Vagina (tissue), 2 donors: ENCODE results near the gene CDK19.

Experiments used
- CTCF ChIP-seq, 3 experiments: fragments of 450-650 bp in 2 of 3; fragments of 200-600 bp in 1 of 3; sonication (generic) in 1 of 3; IDR thresholded peaks; one replicate each; pipeline ENCODE4 v1.5.1; 2017 to 2019; ENCODE audit warnings: antibody characterized with exemption in 3 of 3, mild to moderate bottlenecking in 2 of 3, moderate library complexity in 2 of 3
- POLR2A ChIP-seq, 2 donors: fragments of 450-650 bp; IDR thresholded peaks; one replicate each; pipeline ENCODE4 v1.6.1; 2017; ENCODE audit warnings: antibody characterized with exemption in 2 of 2, mild to moderate bottlenecking in 2 of 2, moderate library complexity in 2 of 2
- POLR2AphosphoS5 ChIP-seq, 2 donors: sonication (generic); formaldehyde crosslinking; IDR thresholded peaks; one replicate each; pipeline ENCODE4 v1.9.0; 2017; ENCODE audit warnings: antibody characterized with exemption in 2 of 2, mild to moderate bottlenecking in 2 of 2, low read depth in 1 of 2; ENCODE audit not compliant: insufficient read depth in 1 of 2

- TF ChIP-seq CTCF (IDR thresholded peaks at IDR 0.05) (no peak), POLR2AphosphoS5 (IDR thresholded peaks at IDR 0.05; ENCODE audit: insufficient read depth in 1 of 2, low read depth in 1 of 2) (no peak), POLR2A (IDR thresholded peaks at IDR 0.05) (no peak)
These were observed 239.3 kb downstream of the CDK19 start for GRCh38 chr6:110575925-110576463.
